Spleen (tissue), 7 donors: ENCODE measurements around the gene MRC2.

Source experiments
- CTCF ChIP-seq, 11 experiments: fragments of 200-600 bp in 7 of 11; fragments of 450-650 bp in 4 of 11; sonication (generic) in 4 of 11; IDR thresholded peaks in 8 of 11; conservative IDR thresholded peaks in 3 of 11; 1 replicate in 7 of 11; 2 replicates in 4 of 11; pipeline versions ENCODE4 v1.4.0 to v1.8.0; 2016 to 2021; ENCODE audit warnings: antibody characterized with exemption in 11 of 11, inconsistent platforms in 4 of 11, mild to moderate bottlenecking in 1 of 11
- POLR2A ChIP-seq, 3 donors: fragments of 450-650 bp; IDR thresholded peaks; one replicate each; pipeline ENCODE4 v1.5.1; 2017; ENCODE audit warnings: antibody characterized with exemption in 3 of 3, mild to moderate bottlenecking in 1 of 3
- POLR2AphosphoS5 ChIP-seq, 3 donors: sonication (generic); formaldehyde crosslinking; IDR thresholded peaks; one replicate each; pipeline ENCODE4 v1.5.1; 2017; ENCODE audit warnings: antibody characterized with exemption in 3 of 3
- donor health status: DM: no; HTN: no; CAD: no; lungs with moderate emphysema.
- donor health status: DM: no; HTN: no; CAD: no.
- donor health status: DM: no; HTN: no; CAD: no.

- TF ChIP-seq CTCF (IDR thresholded peaks at IDR 0.05 in 8 of 11, conservative IDR thresholded peaks at IDR 0.05 in 3 of 11) (no peak), POLR2A (IDR thresholded peaks at IDR 0.05) (no peak), POLR2AphosphoS5 (IDR thresholded peaks at IDR 0.05) (no peak)
Measured at GRCh38 chr17:62704381-62704971, 77.0 kb downstream of the MRC2 start.
